HepG2 (cell line): Measurements from ENCODE around the gene TTC23. TPM values are rescaled to one million over a fixed set of nuclear protein-coding genes. Genes with fewer than 3 reads are reported as not detected.

Experiments used
- CBX1 ChIP-seq: IDR thresholded peaks from one replicate; pipeline ENCODE4 v1.6.1; 2016; ENCODE audit warnings: antibody characterized with exemption, low read depth
- NR1H2 ChIP-seq: sonication (generic); formaldehyde crosslinking; IDR thresholded peaks from 2 replicates; pipeline ENCODE4 v1.8.1; 2022; ENCODE audit warnings: low read depth, missing genetic modification reagents, borderline replicate concordance
- YEATS2 ChIP-seq: sonication (generic); formaldehyde crosslinking; IDR thresholded peaks from 2 replicates; pipeline ENCODE4 v1.4.0; 2020; ENCODE audit warnings: missing genetic modification reagents, borderline replicate concordance
- ZNF761 ChIP-seq: sonication (generic); formaldehyde crosslinking; conservative IDR thresholded peaks from 2 replicates; pipeline ENCODE4 v1.4.0; 2020; ENCODE audit warnings: mild to moderate bottlenecking, missing genetic modification reagents
- polyA plus RNA-seq, 8 experiments: library from polyadenylated mRNA; depleted of rRNA in 3 of 8; stranded (reverse) in 7 of 8; unstranded in 1 of 8; fragments of >200 nt; fragmentation: Illumina TruSeq in 4 of 8; extraction: Trizol in 4 of 8; gene quantifications; 2 replicates each; pipeline versions ENCODE4 v1.2.1 to v1.2.3, GENCODE V29; 2011 to 2016; ENCODE audit warnings: low read depth in 4 of 8, missing spikeins in 1 of 8, mixed read lengths in 1 of 8; ENCODE audit not compliant: insufficient read depth in 1 of 8
- total RNA-seq, 5 experiments: library from RNA; depleted of rRNA; stranded (reverse); fragments of >200 nt; fragmentation: Illumina TruSeq; extraction: Trizol; gene quantifications; 2 replicates each; pipeline ENCODE4 v1.2.3, GENCODE V29; 2016; ENCODE audit warnings: low read depth in 1 of 5
- TF ChIP-seq, protein P1 (sequence below): sonication (generic); formaldehyde crosslinking; IDR thresholded peaks from 2 replicates; pipeline ENCODE4 v1.5.1; 2020; ENCODE audit warnings: missing genetic modification reagents, mild to moderate bottlenecking, borderline replicate concordance
- TF ChIP-seq, protein P2 (sequence below): IDR thresholded peaks from 2 replicates; pipeline ENCODE4 v1.6.1; 2016; ENCODE audit warnings: missing compliant biosample characterization, missing genetic modification reagents, borderline replicate concordance

Gene TTC23
- total and polyA plus RNA-seq, 2 of the 13 experiments (the other 11 are each of a cell fraction or from before 2014, with no cell fraction given), result 1.6 to 11.7 TPM

DNA sequence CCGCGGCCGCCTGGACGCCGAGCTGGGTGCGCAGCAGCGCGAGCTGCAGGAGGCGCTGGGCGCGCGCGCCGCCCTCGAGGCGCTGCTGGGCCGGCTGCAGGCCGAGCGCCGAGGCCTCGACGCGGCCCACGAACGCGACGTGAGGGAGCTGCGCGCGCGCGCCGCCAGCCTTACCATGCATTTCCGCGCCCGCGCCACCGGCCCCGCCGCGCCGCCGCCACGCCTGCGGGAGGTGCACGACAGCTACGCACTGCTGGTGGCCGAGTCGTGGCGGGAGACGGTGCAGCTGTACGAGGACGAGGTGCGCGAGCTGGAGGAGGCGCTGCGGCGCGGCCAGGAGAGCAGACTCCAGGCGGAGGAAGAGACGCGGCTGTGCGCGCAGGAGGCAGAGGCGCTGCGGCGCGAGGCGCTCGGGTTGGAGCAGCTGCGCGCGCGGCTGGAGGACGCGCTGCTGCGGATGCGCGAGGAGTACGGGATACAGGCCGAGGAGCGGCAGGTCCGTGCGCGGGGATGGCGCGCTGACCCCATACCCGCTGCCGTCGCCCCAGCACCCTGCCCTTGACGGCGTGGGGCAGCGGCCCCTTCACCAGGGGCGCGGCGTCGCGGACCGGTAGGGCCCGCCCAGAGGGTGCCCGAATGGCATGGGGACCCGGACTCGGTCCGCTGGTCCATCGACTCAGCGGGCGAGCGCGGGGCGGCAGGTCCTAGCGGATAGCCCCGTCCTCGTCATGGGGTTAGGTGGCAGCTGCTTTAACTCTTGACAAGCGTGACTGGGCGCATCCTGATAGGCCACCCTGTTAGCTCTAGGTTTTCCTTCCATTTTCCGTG lies 143.7 kb downstream of the TTC23 start (continued):
- TF ChIP-seq, protein P1, sequence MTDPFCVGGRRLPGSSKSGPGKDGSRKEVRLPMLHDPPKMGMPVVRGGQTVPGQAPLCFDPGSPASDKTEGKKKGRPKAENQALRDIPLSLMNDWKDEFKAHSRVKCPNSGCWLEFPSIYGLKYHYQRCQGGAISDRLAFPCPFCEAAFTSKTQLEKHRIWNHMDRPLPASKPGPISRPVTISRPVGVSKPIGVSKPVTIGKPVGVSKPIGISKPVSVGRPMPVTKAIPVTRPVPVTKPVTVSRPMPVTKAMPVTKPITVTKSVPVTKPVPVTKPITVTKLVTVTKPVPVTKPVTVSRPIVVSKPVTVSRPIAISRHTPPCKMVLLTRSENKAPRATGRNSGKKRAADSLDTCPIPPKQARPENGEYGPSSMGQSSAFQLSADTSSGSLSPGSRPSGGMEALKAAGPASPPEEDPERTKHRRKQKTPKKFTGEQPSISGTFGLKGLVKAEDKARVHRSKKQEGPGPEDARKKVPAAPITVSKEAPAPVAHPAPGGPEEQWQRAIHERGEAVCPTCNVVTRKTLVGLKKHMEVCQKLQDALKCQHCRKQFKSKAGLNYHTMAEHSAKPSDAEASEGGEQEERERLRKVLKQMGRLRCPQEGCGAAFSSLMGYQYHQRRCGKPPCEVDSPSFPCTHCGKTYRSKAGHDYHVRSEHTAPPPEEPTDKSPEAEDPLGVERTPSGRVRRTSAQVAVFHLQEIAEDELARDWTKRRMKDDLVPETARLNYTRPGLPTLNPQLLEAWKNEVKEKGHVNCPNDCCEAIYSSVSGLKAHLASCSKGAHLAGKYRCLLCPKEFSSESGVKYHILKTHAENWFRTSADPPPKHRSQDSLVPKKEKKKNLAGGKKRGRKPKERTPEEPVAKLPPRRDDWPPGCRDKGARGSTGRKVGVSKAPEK (CRISPR knock-in tag), result no peak
- TF ChIP-seq ZNF761 (0 out of 2 replicates have a peak, but pooled peaks have one; percentile 6), YEATS2 (CRISPR knock-in tag) (no peak), NR1H2 (CRISPR knock-in tag) (0 out of 2 replicates have a peak, but pooled peaks have one; percentile 44), CBX1 (peak; percentile 35)
- TF ChIP-seq, protein P2, sequence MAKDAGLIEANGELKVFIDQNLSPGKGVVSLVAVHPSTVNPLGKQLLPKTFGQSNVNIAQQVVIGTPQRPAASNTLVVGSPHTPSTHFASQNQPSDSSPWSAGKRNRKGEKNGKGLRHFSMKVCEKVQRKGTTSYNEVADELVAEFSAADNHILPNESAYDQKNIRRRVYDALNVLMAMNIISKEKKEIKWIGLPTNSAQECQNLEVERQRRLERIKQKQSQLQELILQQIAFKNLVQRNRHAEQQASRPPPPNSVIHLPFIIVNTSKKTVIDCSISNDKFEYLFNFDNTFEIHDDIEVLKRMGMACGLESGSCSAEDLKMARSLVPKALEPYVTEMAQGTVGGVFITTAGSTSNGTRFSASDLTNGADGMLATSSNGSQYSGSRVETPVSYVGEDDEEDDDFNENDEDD (CRISPR knock-in tag), result 0 out of 2 replicates have a peak, but pooled peaks have one; percentile 17
